OCI-M2 (cell line): Measurements from ENCODE around the gene TTC7B.

Source experiments
- DNase-seq: peaks from one replicate; lab custom pipeline; 2025; ENCODE audit not compliant: unreplicated experiment; lab: John Stamatoyannopoulos, UW

TTC7B gene

DNA sequence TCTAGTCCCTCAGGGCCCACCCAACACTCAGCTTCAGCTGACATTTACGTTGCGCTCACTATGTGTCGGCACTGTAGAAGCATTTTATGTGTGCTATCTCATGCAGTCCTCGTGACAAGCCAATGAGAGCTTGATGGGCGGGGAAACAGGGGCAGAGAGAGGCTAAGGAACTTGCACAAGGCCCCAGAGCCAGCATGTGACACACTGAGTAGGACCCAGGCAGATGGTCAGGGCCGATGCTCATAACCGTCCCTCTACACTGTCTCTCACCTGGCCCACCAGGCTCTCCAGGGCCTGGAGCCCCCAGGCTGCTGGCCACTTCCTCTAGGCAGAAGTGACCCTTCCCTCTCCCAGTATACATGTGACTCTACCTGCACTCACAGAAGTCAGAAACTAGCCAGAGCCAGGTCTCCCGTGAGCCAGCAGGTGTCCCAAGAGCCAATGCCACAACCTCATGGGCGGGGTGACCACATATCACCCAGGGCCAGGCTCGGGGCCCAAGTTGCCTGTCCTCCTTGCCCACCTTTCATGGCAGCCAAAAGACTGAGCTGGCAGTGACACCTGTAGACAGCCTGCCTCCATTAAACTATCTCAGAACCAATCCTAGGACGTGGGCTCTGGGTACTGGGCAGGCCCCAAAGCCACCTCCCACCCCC is 38.3 kb downstream of the TTC7B start:
- no peak for DNase-seq

DNA sequence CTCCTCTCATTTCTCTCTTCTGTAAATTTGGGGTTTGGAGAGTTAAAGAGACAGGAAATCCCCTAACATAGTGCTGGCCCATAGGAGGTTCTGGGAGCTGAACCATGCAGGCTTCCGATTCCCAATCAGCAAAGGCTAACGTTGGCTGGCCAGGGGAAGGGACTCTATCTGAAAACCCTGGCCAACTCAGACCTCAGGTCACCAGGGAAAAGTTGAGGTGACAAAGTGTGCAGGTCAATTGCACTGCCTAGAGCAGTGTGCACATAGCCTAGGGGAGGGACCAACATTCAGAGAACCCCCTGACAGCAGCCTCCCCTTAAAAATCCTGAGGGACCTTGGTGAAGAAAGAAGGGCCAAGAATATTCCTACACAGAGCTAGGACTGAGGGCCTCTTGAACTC is 38.9 kb downstream of the TTC7B start:
- DNase-seq: no peak

DNA sequence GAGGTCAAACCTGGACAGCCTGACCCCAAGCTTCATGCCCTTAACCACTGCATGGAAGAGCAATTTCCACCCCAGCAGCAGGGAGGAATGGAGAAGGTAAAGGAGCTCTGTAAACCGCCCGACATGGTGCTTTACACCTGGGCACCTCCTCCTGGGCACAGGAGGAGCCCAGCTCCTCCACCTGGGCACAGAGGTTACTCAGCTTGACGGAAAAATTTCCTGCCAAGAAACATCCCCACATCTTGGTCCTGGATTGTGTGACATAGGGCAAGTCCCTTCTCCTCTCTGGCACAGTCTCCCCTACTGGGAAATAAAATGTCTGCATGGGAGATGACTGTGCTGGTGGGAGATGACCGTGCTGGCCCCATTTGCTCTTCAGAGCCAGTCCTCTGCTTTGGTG is 40.8 kb downstream of the TTC7B start:
- DNase-seq: no peak

DNA sequence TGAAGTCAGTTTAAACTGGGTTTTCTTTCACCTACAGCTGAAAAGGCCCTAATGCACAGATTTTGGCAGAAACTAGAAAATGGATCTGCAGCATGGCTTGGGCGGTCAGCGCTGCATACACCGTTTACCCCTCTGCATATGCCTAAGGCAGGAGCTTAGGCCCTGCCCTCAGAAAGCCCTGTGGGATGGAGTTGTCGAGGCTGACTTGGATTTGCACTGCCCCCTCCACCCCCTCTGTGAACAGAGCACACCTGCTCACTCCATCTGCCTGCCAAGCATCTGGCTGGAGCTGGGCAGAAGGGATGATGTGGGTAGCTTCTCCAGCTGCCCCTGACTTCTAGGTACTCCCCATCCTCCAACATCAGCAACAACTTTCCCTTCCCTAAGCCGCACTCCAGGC is 41.9 kb downstream of the TTC7B start:
- DNase-seq: no peak

DNA sequence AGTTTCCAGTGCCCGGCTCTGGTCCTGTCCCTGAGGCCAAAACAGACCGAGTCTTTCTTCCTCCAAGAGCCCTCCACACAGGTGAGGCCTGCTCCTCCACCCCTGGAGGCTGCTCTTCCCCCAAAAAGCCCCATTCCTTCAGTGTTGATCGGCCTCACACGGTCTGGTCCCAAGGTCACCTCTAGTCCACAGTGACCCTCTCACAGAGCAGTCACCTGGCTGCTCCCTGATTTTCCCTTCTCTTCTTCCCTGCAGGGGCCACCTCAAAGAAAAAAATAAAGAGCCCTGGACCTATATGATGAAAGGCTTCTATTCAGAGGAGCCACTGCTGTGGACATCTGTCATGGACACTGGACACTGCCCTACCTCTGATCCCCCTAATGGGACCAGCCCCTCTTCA is 42.5 kb downstream of the TTC7B start:
- DNase-seq: no peak

DNA sequence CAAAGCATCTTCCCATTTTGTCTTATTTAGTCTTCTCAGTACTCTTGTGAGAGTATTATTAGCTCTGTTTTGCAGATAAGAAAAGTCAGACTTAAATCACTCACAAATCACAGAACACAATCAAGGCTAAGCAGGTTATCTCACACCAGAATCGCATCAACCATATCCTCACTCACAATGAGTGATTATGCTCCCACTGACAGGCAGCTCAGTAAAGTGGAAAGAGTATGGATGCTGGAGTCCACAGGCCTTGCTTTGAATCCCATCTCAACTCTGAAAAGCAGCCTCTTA is 43.1 kb downstream of the TTC7B start:
- DNase-seq: no peak

DNA sequence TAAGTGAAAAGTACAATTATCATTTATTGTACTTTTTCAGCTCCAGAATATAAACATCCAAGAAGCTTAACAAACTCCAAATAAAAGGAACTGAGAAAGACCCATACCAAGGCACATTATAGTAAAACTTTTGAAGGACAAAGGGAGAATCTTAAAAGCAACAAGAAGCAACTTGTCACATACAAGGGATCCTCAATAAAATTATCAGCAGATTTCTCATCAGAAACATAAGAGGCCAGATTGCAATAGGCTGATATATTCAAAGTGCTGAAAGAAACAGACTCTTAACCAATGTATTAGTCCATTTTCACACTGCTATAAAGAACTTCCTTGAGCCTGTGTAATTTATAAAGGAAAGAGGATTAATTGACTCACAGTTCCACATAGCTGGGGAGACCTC is 48.3 kb downstream of the TTC7B start:
- no peak for DNase-seq

DNA sequence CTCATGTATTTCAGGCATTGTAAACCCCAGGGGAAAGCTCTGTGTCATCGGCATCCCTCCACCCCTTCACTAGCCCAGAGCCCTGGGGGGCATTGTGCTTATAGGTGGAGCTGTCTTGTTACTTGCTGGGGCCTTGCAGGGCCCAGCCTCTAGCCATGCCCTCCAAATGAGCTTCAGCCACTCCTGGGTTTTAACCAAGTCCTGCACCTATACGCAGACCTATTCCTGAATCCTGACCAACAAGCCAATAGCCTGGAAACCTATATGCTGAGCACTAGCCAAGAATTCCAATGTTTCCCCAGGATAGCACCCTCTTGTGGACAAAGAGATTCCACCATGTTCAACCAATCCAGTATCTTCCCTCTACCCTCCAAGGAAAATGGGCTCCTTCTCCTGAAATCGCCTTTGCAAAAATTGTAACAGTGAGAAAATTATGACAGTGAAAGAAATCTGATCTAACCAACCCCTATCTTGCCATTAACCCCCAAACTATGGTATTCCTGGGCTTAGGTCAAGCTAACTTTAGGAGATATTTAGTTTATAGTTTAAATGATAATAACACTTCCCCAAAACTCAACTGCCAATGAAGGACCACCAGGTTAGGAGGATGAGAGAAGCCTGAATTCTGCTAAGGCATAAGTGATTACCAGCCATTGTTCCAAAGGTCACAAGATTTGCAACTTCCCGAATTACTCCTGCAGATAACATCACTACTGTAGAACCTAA is 55.5 kb downstream of the TTC7B start:
- no peak for DNase-seq

DNA sequence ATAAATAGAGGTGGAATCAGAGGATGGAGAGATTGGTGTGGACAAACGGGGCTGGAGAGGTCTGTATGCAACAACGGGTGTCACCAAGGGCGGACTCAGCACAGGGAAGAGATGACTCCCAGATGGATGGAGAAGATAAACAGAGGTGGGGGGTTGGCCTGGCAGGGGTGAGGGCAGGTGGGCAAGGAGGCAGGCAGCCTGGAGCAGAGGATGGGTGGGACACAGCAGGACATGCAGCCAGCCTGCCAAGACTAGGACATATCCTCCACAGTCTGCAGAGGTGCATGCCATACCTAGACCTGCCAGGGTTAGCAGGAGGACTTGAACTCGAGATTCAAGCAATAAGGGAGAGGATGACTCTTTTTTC is 56.2 kb downstream of the TTC7B start:
- DNase-seq: no peak

DNA sequence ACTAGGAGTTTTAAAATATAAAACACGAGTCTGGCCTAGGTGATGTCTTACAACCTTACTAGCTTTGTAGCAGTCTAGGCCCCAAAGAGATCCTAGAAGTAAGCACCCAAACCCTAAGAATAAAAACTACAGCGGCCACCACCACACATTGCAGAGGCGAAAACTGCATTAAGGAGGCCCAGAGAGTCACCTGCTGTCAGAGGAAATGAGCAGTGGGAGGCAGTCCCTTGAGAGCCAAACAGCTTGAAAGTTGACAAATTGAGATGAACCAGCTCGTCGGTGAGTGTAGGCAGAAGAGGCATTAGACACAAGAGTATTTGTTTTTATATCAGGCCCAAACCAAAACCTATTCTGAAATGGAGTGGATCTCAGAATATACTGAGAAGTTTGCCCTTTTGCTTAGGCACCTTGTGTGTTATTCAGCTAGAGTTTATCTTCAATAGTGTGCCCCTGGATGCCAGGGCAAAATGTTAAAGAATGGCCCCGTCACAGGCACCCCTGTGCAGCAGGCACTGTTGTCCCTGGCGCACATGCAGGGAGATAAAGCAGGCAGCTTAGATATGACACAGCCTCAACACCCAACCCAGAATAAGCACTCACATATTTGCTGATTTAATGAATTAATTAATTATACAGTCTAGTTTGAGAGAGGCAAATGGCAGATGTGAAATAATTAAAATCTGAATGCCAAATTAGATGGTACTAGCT is 56.7 kb downstream of the TTC7B start:
- DNase-seq: no peak

DNA sequence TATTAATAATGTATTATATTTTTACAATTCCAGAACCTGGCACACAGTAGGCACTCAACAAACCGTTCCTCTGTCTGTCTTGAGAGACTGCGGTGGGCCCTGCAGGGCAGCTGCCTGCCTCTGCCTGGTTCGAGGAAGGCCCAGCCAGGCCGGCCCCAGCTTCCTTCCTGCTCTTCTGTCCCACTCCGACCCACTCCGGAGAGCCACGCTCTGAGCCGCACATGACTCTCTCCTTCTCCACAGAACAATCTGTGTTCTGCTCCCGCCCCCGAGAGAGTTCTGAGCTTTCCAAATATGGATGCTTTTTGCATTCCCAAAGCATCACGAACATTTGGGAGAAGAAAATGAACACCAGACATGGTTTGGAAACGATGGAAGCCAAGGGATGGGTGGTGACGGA is 57.3 kb downstream of the TTC7B start:
- no peak for DNase-seq

DNA sequence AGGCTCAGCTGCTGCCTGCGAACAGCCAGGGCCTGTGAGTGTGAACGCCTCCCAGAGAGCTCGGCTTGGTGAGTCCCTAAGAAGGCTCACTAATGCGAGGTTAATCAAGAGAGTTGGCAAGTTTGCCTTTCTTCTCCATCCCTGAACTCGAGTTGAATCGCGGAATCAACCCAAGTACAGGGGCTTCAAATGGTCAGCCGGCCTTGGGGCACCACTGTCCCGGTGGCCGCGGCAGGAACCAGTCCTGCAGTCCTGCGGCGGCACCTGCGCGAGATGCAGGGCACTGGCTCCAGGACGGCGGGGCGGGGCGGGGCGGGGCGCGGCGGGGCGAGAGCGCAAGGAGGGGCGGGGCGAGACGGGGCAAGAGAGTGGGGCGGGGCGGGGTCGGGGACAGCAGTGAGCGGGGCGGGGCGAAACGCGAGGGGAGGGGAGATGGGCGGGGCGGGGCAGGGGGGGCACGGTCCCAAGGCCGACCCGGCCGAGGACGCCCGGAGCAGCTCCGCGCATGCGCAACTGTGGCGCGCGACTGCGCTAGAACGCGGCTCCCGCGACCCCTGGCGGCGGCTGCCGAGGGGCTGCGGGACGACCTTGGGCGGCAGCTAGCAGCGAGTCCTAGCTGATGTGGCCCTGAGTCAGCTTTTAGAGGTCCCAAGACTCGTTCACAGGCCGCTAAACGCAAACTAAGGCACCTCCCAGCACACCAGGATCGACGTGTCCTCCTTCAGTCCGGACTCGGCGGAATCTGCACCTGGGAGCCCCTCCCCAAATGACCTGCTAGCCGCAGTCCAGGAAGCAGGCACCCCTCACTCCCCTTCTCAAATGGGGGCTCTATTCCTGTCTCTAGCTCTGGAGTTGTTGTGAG is 58.0 kb downstream of the TTC7B start:
- DNase-seq: no peak

DNA sequence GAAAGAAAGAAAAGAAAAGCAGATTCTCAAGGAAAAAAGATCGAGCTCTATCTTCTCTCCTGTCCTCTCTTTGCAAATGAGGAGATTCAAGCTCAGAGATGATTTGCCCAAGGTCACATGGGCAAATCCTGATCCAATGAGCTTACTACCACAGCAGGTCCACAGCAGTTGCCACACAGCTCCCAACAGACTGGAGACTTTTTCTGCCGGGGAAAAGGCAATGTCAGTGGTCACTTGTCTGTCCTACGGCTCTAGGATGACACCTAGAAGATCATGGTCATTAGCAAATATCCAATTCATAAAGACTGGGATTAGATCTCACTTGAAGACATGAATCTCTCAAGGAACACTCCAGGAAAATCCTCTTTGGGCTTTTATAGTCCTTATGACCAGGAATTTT is 58.8 kb downstream of the TTC7B start:
- DNase-seq: no peak

DNA sequence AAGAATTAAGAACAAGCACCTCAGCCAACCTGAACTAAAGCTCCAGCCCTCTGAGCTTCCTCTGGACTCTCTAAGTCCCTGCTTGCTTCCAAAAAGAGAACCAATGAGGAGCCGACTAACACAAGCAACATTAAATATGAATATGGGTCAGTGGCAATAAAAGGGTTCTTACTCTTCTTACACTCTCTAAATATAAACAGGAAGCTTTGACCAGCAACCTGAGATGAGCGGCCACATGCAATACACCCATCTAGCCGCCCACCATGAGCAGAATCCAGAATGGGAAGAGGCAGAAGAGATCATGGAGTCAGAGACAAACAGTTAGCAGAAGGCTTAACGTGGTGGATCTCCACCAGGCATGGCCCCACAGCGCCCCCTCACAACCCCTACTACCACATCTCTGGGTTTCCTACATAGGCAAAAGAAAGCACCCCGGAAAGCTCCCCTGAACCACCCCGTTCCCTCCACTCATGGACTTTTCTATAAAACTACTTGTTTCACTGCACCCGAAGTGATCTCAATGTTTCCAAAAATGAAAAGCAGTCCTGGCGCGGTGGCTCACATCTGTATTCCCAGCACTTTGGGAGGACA is 59.4 kb downstream of the TTC7B start:
- DNase-seq: no peak

DNA sequence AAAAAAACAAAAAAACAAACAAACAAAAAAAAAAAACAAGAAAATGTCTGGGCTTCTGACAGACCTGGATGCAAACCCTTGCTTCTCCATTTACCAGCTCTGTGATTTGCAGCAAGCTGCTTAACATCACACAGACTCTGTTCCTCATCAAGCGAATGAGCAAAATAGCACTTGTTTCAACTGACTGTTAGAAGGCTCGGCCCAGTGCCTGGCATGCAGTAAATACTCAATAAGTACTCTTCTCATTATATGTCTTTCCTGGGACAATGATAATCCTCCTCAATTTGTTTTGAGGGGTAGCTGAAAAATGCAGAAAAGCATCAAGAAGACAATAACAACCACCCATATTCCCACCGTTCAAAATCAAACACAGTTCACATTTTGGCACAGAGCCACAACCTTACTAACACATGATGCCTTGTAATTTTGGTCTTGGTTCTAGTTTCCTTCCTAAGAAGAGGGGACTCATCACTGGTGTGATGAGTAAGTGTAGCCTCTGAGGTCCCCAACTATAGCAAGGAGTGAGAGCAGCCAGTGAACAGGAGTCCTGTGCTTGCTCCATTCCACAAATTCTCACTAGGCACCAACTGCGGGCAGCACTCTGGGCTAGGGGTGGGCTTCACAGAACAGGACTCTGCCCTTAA is 60.4 kb downstream of the TTC7B start:
- DNase-seq: no peak

DNA sequence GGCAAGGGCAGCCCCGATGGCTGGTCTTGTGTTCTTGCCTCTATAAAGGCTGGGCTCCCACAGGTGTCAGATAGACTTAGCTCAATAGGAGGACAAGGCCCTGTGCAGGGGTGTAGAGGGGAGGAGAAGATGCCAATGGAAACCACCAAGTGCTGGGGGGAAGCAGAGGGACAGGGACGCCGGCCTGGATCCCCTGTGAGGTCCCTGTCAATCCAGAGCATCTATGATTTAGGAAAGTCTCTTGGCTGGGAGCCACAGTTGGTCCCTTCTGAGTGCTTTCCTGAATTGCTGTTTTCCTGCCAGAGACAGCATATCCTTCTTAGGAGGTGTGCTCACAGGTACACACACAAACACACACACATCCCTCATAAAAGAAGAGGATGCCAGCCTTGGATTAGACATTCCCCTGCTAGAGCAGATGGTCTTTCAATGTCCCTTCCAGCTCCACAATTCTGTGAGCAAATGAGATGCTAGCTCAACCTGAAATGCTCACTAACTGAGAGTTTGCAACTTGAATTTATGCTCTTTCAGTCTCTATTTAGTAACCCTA is 62.7 kb downstream of the TTC7B start:
- DNase-seq: no peak

DNA sequence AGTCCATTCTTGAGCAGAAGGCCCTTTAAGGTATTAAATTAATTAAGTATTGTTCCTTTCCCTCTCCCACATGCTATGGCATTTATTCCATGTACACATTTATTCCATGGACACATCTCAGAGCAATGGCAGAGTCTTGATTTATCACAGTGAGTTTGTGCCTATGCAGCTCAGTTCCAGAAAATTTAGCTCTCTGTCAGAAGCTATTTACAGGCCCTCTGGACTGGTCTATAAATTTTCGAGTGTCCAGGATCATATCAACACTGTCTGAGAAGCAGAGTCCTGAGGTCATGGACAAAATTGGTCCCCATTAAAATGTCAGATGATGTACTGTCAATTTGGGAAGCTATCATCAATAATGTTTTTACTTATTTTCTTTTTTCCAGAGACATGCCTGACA is 65.5 kb downstream of the TTC7B start:
- no peak for DNase-seq

DNA sequence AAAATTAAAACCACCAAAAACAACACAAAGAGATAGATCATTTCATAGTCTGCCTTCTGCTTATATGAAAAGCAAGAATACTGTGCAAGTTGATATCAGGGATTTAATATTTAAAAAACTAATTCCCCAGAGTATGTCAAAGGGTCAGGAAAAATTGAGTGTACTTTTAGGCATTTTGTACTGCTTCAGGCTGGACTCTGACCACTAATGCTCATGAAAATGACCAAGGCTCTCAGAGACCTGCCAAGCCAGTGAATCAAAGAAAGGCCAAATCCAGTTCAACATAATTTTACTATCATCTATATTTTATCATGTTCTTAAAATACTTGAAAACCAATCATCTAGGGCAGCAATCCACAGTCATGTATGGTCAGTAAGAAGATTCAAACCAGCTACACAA is 66.0 kb downstream of the TTC7B start:
- DNase-seq: no peak

DNA sequence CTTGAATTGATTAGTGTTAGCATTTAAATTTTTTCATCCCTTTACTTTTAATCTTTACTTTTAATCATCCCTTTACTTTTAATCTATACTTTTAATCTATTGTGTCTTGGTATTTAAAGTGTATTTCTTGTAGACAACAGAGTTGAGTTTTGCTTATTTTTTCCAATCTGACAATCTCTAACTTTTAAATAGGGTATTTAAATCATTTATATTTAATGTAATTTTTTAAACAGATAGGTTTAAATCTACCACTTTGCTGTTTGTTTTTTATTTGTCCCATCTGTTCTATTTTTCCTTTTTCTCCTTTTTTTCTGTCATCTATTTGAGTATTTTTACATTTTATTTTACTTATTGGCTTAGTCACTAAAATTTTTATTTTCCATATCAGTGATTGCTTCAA is 68.3 kb downstream of the TTC7B start:
- DNase-seq: no peak

DNA sequence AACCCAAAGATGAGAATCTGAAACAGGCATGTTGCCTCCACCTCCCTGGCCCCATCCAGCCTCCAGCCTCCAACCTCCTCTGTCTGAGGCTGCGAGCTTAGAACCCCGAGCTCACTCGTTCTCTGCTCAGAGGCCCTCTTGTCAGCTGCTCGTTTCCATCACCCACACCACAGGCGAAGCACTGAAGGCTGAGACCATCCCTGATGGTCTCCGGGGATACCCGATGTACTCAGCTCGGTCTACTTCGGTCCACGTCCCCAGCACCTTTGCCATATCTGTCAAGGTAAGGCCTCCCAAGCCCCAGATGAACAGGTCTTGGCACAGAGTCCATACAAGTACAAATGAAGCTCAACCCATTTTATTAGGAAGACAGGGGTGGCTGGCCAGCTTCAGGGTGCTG is 72.4 kb downstream of the TTC7B start:
- DNase-seq: no peak

DNA sequence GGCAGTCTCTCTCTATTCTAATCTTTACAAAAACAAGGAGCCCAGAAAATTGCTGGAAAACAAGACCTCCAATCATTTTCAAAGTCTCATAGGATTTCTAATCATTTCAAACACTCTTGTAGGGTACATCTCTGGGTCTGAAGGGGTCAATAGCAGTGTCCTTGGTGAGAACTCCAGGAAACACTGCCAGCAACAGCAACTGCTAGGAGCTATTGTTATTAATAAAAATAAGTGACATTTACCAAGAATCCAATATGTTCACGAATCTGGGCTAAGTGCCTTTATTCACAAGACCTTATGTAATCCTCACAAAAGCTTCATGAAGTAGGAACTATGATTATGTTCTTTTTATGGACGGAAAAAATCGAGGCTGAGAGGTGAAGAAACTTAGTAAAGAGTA is 72.8 kb downstream of the TTC7B start:
- DNase-seq: no peak
